C4-2B (cell line): ENCODE data around the gene ARHGEF28.

Experiments
- CTCF ChIP-seq: fragments of 450-650 bp; conservative IDR thresholded peaks from 2 replicates; pipeline ENCODE4 v1.5.1; 2017; ENCODE audit warnings: mild to moderate bottlenecking
- ZFX ChIP-seq: fragments of 450-650 bp; IDR thresholded peaks from 2 replicates; pipeline ENCODE4 v1.6.1; 2017

- TF ChIP-seq CTCF (no peak), ZFX (no peak)
Measured at GRCh38 chr5:73649926-73650325, 23.9 kb downstream of the ARHGEF28 start.
